GM12878 (cell line): ENCODE data around the gene VSIG10. TPM values are rescaled to one million over a fixed set of nuclear protein-coding genes. Genes with fewer than 3 reads are reported as not detected.

Source experiments
- CBFB ChIP-seq: IDR thresholded peaks from 2 replicates; pipeline ENCODE4 v1.6.1; 2016; ENCODE audit warnings: antibody characterized with exemption, low read depth
- MYB ChIP-seq: fragments of 150-350 bp; IDR thresholded peaks from 2 replicates; pipeline ENCODE4 v1.6.1; 2014; ENCODE audit warnings: mild to moderate bottlenecking, low read depth, low read length, borderline replicate concordance
- NR2F1 ChIP-seq: fragments of 450-650 bp; conservative IDR thresholded peaks from 2 replicates; pipeline ENCODE4 v1.6.1; 2017; ENCODE audit warnings: mild to moderate bottlenecking
- POU2F2 ChIP-seq: IDR thresholded peaks from 3 replicates; pipeline ENCODE4 v1.6.1; 2011; ENCODE audit warnings: low read depth, mild to moderate bottlenecking, low read length, borderline replicate concordance
- RAD51 ChIP-seq: fragments of 450-650 bp; IDR thresholded peaks from 2 replicates; pipeline ENCODE4 v1.6.1; 2016; ENCODE audit warnings: moderate library complexity, mild to moderate bottlenecking, inconsistent platforms
- SMAD5 ChIP-seq: IDR thresholded peaks from 2 replicates; pipeline ENCODE4 v1.6.1; 2016; ENCODE audit warnings: antibody characterized with exemption, low read depth
- TBL1XR1 ChIP-seq: IDR thresholded peaks from 2 replicates; pipeline ENCODE4 v1.6.1; 2012; ENCODE audit warnings: low read depth, low read length, improper control_type of control experiment
- ZBED1 ChIP-seq: IDR thresholded peaks from 2 replicates; pipeline ENCODE4 v1.6.1; 2016; ENCODE audit warnings: borderline replicate concordance
- polyA plus RNA-seq, 11 experiments: library from polyadenylated mRNA; depleted of rRNA in 4 of 11; unstranded in 6 of 11; stranded (reverse) in 5 of 11; fragments of >200 nt; fragmentation: Nextera tagmentation in 4 of 11; fragmentation: Illumina TruSeq in 1 of 11; extraction: Ambion mirVana in 4 of 11; extraction: Trizol in 1 of 11; gene quantifications; 1 replicate in 1 of 11; 2 replicates in 10 of 11; pipeline versions ENCODE4 v1.2.1 to v1.2.3, GENCODE V29; 2011 to 2016; ENCODE audit warnings: inconsistent platforms in 2 of 11, missing spikeins in 2 of 11, low read depth in 1 of 11
- total RNA-seq, 4 experiments: library from RNA; depleted of rRNA in 3 of 4; stranded (reverse); fragments of >200 nt in 3 of 4; fragmentation: Illumina TruSeq in 1 of 4; extraction: Trizol in 1 of 4; gene quantifications; 2 replicates each; pipeline versions ENCODE4 v1.2.1 to v1.2.3, GENCODE V29; 2013 to 2021
- TF ChIP-seq, protein P1 (sequence below): fragments of 450-650 bp; IDR thresholded peaks from 2 replicates; pipeline ENCODE4 v1.6.1; 2017; ENCODE audit warnings: borderline replicate concordance
- TF ChIP-seq, protein P2 (sequence below): fragments of 450-650 bp; IDR thresholded peaks from 2 replicates; pipeline ENCODE4 v1.6.1; 2016; ENCODE audit warnings: mild to moderate bottlenecking, moderate library complexity, borderline replicate concordance
- TF ChIP-seq, protein P3 (sequence below): fragments of 450-650 bp; IDR thresholded peaks from 2 replicates; pipeline ENCODE4 v1.6.1; 2017; ENCODE audit warnings: antibody characterized with exemption, mild to moderate bottlenecking, moderate library complexity
- TF ChIP-seq, protein P4 (sequence below): fragments of 450-650 bp; IDR thresholded peaks from 2 replicates; pipeline ENCODE4 v1.6.1; 2016; ENCODE audit warnings: mild to moderate bottlenecking
- TF ChIP-seq, protein P5 (sequence below): fragments of 150-350 bp; IDR thresholded peaks from 2 replicates; pipeline ENCODE4 v1.6.1; 2016; ENCODE audit warnings: low read depth, low read length

Gene VSIG10
- total and polyA plus RNA-seq, 10 of the 15 experiments (the other 5 are each of a cell fraction or from before 2014, with no cell fraction given): 3.4 to 10.2 (median 5.8) TPM

GRCh38 chr12:118016424-118017264 is 87.2 kb downstream of the VSIG10 start, which contains the start of gene RFC5 (continued):
- TF ChIP-seq, protein P1, sequence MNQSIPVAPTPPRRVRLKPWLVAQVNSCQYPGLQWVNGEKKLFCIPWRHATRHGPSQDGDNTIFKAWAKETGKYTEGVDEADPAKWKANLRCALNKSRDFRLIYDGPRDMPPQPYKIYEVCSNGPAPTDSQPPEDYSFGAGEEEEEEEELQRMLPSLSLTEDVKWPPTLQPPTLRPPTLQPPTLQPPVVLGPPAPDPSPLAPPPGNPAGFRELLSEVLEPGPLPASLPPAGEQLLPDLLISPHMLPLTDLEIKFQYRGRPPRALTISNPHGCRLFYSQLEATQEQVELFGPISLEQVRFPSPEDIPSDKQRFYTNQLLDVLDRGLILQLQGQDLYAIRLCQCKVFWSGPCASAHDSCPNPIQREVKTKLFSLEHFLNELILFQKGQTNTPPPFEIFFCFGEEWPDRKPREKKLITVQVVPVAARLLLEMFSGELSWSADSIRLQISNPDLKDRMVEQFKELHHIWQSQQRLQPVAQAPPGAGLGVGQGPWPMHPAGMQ: peak; percentile 90
- TF ChIP-seq, protein P2, sequence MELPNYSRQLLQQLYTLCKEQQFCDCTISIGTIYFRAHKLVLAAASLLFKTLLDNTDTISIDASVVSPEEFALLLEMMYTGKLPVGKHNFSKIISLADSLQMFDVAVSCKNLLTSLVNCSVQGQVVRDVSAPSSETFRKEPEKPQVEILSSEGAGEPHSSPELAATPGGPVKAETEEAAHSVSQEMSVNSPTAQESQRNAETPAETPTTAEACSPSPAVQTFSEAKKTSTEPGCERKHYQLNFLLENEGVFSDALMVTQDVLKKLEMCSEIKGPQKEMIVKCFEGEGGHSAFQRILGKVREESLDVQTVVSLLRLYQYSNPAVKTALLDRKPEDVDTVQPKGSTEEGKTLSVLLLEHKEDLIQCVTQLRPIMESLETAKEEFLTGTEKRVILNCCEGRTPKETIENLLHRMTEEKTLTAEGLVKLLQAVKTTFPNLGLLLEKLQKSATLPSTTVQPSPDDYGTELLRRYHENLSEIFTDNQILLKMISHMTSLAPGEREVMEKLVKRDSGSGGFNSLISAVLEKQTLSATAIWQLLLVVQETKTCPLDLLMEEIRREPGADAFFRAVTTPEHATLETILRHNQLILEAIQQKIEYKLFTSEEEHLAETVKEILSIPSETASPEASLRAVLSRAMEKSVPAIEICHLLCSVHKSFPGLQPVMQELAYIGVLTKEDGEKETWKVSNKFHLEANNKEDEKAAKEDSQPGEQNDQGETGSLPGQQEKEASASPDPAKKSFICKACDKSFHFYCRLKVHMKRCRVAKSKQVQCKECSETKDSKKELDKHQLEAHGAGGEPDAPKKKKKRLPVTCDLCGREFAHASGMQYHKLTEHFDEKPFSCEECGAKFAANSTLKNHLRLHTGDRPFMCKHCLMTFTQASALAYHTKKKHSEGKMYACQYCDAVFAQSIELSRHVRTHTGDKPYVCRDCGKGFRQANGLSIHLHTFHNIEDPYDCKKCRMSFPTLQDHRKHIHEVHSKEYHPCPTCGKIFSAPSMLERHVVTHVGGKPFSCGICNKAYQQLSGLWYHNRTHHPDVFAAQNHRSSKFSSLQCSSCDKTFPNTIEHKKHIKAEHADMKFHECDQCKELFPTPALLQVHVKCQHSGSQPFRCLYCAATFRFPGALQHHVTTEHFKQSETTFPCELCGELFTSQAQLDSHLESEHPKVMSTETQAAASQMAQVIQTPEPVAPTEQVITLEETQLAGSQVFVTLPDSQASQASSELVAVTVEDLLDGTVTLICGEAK: peak; percentile 85
- TF ChIP-seq CBFB (peak; percentile 97), TBL1XR1 (0 out of 2 replicates have a peak, but pooled peaks have one; percentile 35), POU2F2 (peak; percentile 49; the same call in 1 of the 3 replicates), SMAD5 (peak; percentile 53; the same call in 1 of the 2 replicates), MYB (0 out of 2 replicates have a peak, but pooled peaks have one; percentile 40), ZBED1 (no peak), NR2F1 (peak; percentile 99), RAD51 (no peak)
- TF ChIP-seq, protein P3, sequence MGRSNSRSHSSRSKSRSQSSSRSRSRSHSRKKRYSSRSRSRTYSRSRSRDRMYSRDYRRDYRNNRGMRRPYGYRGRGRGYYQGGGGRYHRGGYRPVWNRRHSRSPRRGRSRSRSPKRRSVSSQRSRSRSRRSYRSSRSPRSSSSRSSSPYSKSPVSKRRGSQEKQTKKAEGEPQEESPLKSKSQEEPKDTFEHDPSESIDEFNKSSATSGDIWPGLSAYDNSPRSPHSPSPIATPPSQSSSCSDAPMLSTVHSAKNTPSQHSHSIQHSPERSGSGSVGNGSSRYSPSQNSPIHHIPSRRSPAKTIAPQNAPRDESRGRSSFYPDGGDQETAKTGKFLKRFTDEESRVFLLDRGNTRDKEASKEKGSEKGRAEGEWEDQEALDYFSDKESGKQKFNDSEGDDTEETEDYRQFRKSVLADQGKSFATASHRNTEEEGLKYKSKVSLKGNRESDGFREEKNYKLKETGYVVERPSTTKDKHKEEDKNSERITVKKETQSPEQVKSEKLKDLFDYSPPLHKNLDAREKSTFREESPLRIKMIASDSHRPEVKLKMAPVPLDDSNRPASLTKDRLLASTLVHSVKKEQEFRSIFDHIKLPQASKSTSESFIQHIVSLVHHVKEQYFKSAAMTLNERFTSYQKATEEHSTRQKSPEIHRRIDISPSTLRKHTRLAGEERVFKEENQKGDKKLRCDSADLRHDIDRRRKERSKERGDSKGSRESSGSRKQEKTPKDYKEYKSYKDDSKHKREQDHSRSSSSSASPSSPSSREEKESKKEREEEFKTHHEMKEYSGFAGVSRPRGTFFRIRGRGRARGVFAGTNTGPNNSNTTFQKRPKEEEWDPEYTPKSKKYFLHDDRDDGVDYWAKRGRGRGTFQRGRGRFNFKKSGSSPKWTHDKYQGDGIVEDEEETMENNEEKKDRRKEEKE: no peak
- TF ChIP-seq, protein P4, sequence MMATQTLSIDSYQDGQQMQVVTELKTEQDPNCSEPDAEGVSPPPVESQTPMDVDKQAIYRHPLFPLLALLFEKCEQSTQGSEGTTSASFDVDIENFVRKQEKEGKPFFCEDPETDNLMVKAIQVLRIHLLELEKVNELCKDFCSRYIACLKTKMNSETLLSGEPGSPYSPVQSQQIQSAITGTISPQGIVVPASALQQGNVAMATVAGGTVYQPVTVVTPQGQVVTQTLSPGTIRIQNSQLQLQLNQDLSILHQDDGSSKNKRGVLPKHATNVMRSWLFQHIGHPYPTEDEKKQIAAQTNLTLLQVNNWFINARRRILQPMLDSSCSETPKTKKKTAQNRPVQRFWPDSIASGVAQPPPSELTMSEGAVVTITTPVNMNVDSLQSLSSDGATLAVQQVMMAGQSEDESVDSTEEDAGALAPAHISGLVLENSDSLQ: peak; percentile 63; the same call in 1 of the 2 replicates
- TF ChIP-seq, protein P5, sequence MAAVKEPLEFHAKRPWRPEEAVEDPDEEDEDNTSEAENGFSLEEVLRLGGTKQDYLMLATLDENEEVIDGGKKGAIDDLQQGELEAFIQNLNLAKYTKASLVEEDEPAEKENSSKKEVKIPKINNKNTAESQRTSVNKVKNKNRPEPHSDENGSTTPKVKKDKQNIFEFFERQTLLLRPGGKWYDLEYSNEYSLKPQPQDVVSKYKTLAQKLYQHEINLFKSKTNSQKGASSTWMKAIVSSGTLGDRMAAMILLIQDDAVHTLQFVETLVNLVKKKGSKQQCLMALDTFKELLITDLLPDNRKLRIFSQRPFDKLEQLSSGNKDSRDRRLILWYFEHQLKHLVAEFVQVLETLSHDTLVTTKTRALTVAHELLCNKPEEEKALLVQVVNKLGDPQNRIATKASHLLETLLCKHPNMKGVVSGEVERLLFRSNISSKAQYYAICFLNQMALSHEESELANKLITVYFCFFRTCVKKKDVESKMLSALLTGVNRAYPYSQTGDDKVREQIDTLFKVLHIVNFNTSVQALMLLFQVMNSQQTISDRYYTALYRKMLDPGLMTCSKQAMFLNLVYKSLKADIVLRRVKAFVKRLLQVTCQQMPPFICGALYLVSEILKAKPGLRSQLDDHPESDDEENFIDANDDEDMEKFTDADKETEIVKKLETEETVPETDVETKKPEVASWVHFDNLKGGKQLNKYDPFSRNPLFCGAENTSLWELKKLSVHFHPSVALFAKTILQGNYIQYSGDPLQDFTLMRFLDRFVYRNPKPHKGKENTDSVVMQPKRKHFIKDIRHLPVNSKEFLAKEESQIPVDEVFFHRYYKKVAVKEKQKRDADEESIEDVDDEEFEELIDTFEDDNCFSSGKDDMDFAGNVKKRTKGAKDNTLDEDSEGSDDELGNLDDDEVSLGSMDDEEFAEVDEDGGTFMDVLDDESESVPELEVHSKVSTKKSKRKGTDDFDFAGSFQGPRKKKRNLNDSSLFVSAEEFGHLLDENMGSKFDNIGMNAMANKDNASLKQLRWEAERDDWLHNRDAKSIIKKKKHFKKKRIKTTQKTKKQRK: no peak
